ENCODE measurements around the gene SGK1. TPM values are rescaled to one million over a fixed set of nuclear protein-coding genes. Genes with fewer than 3 reads are reported as not detected.

Gene SGK1
- total RNA-seq, 2 donors from 2014 or later, result 9.7 to 13.0 TPM

- Mint-ChIP-seq H3K9me3 (no peaks in the 10 kb centered on the region), H3K36me3 (ENCODE audit: low read depth) (no peaks in the 10 kb centered on the region), H3K4me3 (no peak overlapping the region), H3K27ac (no peak overlapping the region), H3K27me3 (ENCODE audit: insufficient read depth) (no peaks in the 10 kb centered on the region), H3K4me1 (peaks cover 24% of the 10 kb centered on the region)
- DNase-seq, result no peak
- no peak for TF ChIP-seq CTCF (conservative IDR thresholded peaks at IDR 0.05)
- H3K27ac ChIP-seq (ENCODE audit: low read depth, low read length), result no peak overlapping the region
- H3K4me3 ChIP-seq (ENCODE audit: low read length), result no peak overlapping the region
- H3K36me3 ChIP-seq (ENCODE audit: control insufficient read depth, insufficient read depth, low read length), result no peaks in the 10 kb centered on the region
- no peaks in the 10 kb centered on the region for H3K9me3 ChIP-seq (ENCODE audit: control insufficient read depth, low read length)
- 95% methylated on average over 3 of the region's 3 CpGs for WGBS, 2 experiments (ENCODE audit: insufficient coverage in 1 of 2, insufficient read length in 1 of 2)
- no peaks in the 10 kb centered on the region for H3K27me3 ChIP-seq (ENCODE audit: control insufficient read depth, insufficient read depth, low read length, poor library complexity, severe bottlenecking)
- H3K9ac ChIP-seq (ENCODE audit: extremely low read depth, low read length, poor library complexity, severe bottlenecking), result no peak overlapping the region
- H3K4me1 ChIP-seq (ENCODE audit: control insufficient read depth, insufficient read depth, low read length), result peaks cover 9% of the 10 kb centered on the region
Observed at GRCh38 chr6:134190883-134191282, 127.0 kb downstream of the SGK1 start.

- Mint-ChIP-seq H3K9me3 (no peaks in the 10 kb centered on the region), H3K4me3 (no peak overlapping the region)
- 92 to 100% methylated on average over 1 to 3 of the region's 3 CpGs for WGBS, 2 experiments (ENCODE audit: insufficient coverage in 1 of 2, insufficient read length in 1 of 2)
Observed at GRCh38 chr6:134187751-134188150, 130.2 kb downstream of the SGK1 start.

GRCh38 chr6:134187154-134187553 lies 130.8 kb downstream of the SGK1 start:
- WGBS, 2 experiments (ENCODE audit: insufficient coverage in 1 of 2, insufficient read length in 1 of 2), result 40 to 65% methylated on average over 1 to 2 of the region's 2 CpGs
- no peak for DNase-seq
- no peak overlapping the region for H3K27ac Mint-ChIP-seq

More at GRCh38 chr6:134187751-134188150, 130.2 kb downstream of the SGK1 start:
- H3K9me3 ChIP-seq (ENCODE audit: control insufficient read depth, low read length), result no peaks in the 10 kb centered on the region
- no peaks in the 10 kb centered on the region for H3K27me3 ChIP-seq (ENCODE audit: control insufficient read depth, insufficient read depth, low read length, poor library complexity, severe bottlenecking)
- H3K4me1 Mint-ChIP-seq, result peaks cover 22% of the 10 kb centered on the region
- H3K9ac ChIP-seq (ENCODE audit: extremely low read depth, low read length, poor library complexity, severe bottlenecking), result no peak overlapping the region
- H3K36me3 Mint-ChIP-seq (ENCODE audit: low read depth), result no peaks in the 10 kb centered on the region
- H3K27me3 Mint-ChIP-seq (ENCODE audit: insufficient read depth), result no peaks in the 10 kb centered on the region
- H3K4me1 ChIP-seq (ENCODE audit: control insufficient read depth, insufficient read depth, low read length), result no peaks in the 10 kb centered on the region
- no peak overlapping the region for H3K4me3 ChIP-seq (ENCODE audit: low read length)
- H3K27ac Mint-ChIP-seq, result no peak overlapping the region
- DNase-seq, result no peak
- no peak for TF ChIP-seq CTCF (conservative IDR thresholded peaks at IDR 0.05)
- no peak overlapping the region for H3K27ac ChIP-seq (ENCODE audit: low read depth, low read length)
- no peaks in the 10 kb centered on the region for H3K36me3 ChIP-seq (ENCODE audit: control insufficient read depth, insufficient read depth, low read length)

More at GRCh38 chr6:134187154-134187553, 130.8 kb downstream of the SGK1 start:
- Mint-ChIP-seq H3K27me3 (ENCODE audit: insufficient read depth) (no peaks in the 10 kb centered on the region), H3K36me3 (ENCODE audit: low read depth) (no peaks in the 10 kb centered on the region), H3K9me3 (no peaks in the 10 kb centered on the region), H3K4me1 (peaks cover 21% of the 10 kb centered on the region), H3K4me3 (no peak overlapping the region)
- Histone ChIP-seq H3K36me3 (ENCODE audit: control insufficient read depth, insufficient read depth, low read length) (no peaks in the 10 kb centered on the region), H3K27ac (ENCODE audit: low read depth, low read length) (no peak overlapping the region), H3K9me3 (ENCODE audit: control insufficient read depth, low read length) (no peaks in the 10 kb centered on the region), H3K4me1 (ENCODE audit: control insufficient read depth, insufficient read depth, low read length) (no peaks in the 10 kb centered on the region), H3K27me3 (ENCODE audit: control insufficient read depth, insufficient read depth, low read length, poor library complexity, severe bottlenecking) (no peaks in the 10 kb centered on the region), H3K9ac (ENCODE audit: extremely low read depth, low read length, poor library complexity, severe bottlenecking) (no peak overlapping the region), H3K4me3 (ENCODE audit: low read length) (no peak overlapping the region)
- no peak for TF ChIP-seq CTCF (conservative IDR thresholded peaks at IDR 0.05)

Measured in endodermal cell (in vitro differentiated cells).